HG03097 (cell line): Measurements from ENCODE around the gene DNAH7.
"Not testable (repeated sequence)": the region's sequence is repeated elsewhere in the genome, so short reads cannot be mapped to it uniquely, and the experiment has no call there.

ENCODE experiments used
- ATAC-seq: cut with Tn5 transposase; IDR thresholded peaks from one replicate; pipeline ENCODE4 v1.9.1; 2021; ENCODE audit not compliant: unreplicated experiment, low FRiP score

The DNAH7 gene

GRCh38 chr2:196068271-196069209 lies at the start of gene DNAH7:
DNAH7 (minus strand) TSS chr2:196068837; CDS start chr2:196068711, 126 bp downstream.
- peak; percentile 99 for ATAC-seq

- ATAC-seq: no peak
Observed at GRCh38 chr2:196117214-196117705, 48.6 kb upstream of the DNAH7 start.

GRCh38 chr2:196113061-196113974 lies 44.7 kb upstream of the DNAH7 start:
- no peak for ATAC-seq

GRCh38 chr2:196112418-196113034 lies 43.9 kb upstream of the DNAH7 start:
- no peak for ATAC-seq

- ATAC-seq: no peak
Observed at GRCh38 chr2:196108604-196109003, 40.0 kb upstream of the DNAH7 start.

GRCh38 chr2:196105951-196106350 lies 37.3 kb upstream of the DNAH7 start:
- no peak for ATAC-seq

- ATAC-seq: no peak
Observed at GRCh38 chr2:196104066-196104465, 35.4 kb upstream of the DNAH7 start.

- no peak for ATAC-seq
Observed at GRCh38 chr2:196103626-196104025, 35.0 kb upstream of the DNAH7 start.

GRCh38 chr2:196101325-196101991 lies 32.8 kb upstream of the DNAH7 start:
- peak; percentile 83 for ATAC-seq

GRCh38 chr2:196099916-196100315 lies 31.3 kb upstream of the DNAH7 start:
- no peak for ATAC-seq

GRCh38 chr2:196097864-196098660 lies 29.4 kb upstream of the DNAH7 start:
- ATAC-seq: no peak

- ATAC-seq: no peak
Observed at GRCh38 chr2:196096982-196097745, 28.5 kb upstream of the DNAH7 start.

- no peak for ATAC-seq
Observed at GRCh38 chr2:196096264-196096663, 27.6 kb upstream of the DNAH7 start.

- not testable (repeated sequence) for ATAC-seq
Observed at GRCh38 chr2:196089448-196089847, 20.8 kb upstream of the DNAH7 start.

- ATAC-seq: no peak
Observed at GRCh38 chr2:196088203-196088602, 19.6 kb upstream of the DNAH7 start.

- ATAC-seq: no peak
Observed at GRCh38 chr2:196086517-196087368, 18.1 kb upstream of the DNAH7 start.

- ATAC-seq: no peak
Observed at GRCh38 chr2:196083601-196084000, 15.0 kb upstream of the DNAH7 start.

GRCh38 chr2:196080526-196080925 lies 11.9 kb upstream of the DNAH7 start:
- ATAC-seq: no peak
